Mesodermal cell (in vitro differentiated cells): Measurements from ENCODE around the gene VDR.

Experiments
- H3K27ac ChIP-seq: 2 replicates; pipeline ENCODE4 v1.7.0; 2013; ENCODE audit warnings: mild to moderate bottlenecking, low read depth, low read length, moderate library complexity; ENCODE audit not compliant: severe bottlenecking
- H3K36me3 ChIP-seq: 2 replicates; pipeline ENCODE4 v1.7.1; 2013; ENCODE audit warnings: mild to moderate bottlenecking, low read length, moderate library complexity; ENCODE audit not compliant: control insufficient read depth, insufficient read depth
- H3K4me1 ChIP-seq: one replicate; pipeline ENCODE4 v1.7.1; 2013; ENCODE audit warnings: mild to moderate bottlenecking, low read length; ENCODE audit not compliant: insufficient read depth, control insufficient read depth, poor library complexity, severe bottlenecking
- H3K4me3 ChIP-seq: 2 replicates; pipeline ENCODE4 v1.7.0; 2013; ENCODE audit warnings: low read length, control low read depth, mild to moderate bottlenecking; ENCODE audit not compliant: insufficient read depth, poor library complexity, severe bottlenecking; ENCODE audit errors: extremely low read depth
- H3K9me3 ChIP-seq: 2 replicates; pipeline ENCODE4 v1.7.1; 2013; ENCODE audit warnings: mild to moderate bottlenecking, low read length, moderate library complexity; ENCODE audit not compliant: control insufficient read depth
- WGBS, 2 experiments: methylation state at CpG; one replicate each; pipeline ENCODE4 v1.1.5; 2013; ENCODE audit warnings: missing lambda C conversion rate in 2 of 2; ENCODE audit not compliant: insufficient coverage in 2 of 2; 5-methylcytosine and 5-hydroxymethylcytosine counted together

VDR gene

GRCh38 chr12:47891356-47891755, 13.4 kb downstream of the VDR start:
- 100% methylated on average over 1 of the region's 3 CpGs for WGBS, 2 experiments
- Histone ChIP-seq H3K9me3 (no peaks in the 10 kb centered on the region), H3K4me1 (no peaks in the 10 kb centered on the region), H3K27ac (no peak overlapping the region), H3K36me3 (no peaks in the 10 kb centered on the region), H3K4me3 (no peak overlapping the region)

- no peak overlapping the region for H3K27ac ChIP-seq
- H3K9me3 ChIP-seq: no peaks in the 10 kb centered on the region
- peaks cover 10% of the 10 kb centered on the region for H3K4me1 ChIP-seq
- WGBS, 2 experiments: 89 to 100% methylated on average over 1 to 2 of the region's 4 CpGs
- H3K4me3 ChIP-seq: no peak overlapping the region
- H3K36me3 ChIP-seq: no peaks in the 10 kb centered on the region
Measured at GRCh38 chr12:47889040-47889439, 15.8 kb downstream of the VDR start.

GRCh38 chr12:47888153-47888819, 16.5 kb downstream of the VDR start:
- Histone ChIP-seq H3K4me1 (peaks cover 15% of the 10 kb centered on the region), H3K27ac (no peak overlapping the region), H3K9me3 (no peaks in the 10 kb centered on the region), H3K36me3 (no peaks in the 10 kb centered on the region), H3K4me3 (no peak overlapping the region)
- WGBS, 2 experiments: 89 to 100% methylated on average over 4 to 7 of the region's 9 CpGs

GRCh38 chr12:47887529-47887928, 17.3 kb downstream of the VDR start:
- peaks cover 22% of the 10 kb centered on the region for H3K4me1 ChIP-seq
- H3K4me3 ChIP-seq: no peak overlapping the region
- 95% methylated on average over 2 of the region's 3 CpGs; no CpG with 5 or more reads in 1 of the 2 experiments for WGBS, 2 experiments
- H3K9me3 ChIP-seq: no peaks in the 10 kb centered on the region
- no peaks in the 10 kb centered on the region for H3K36me3 ChIP-seq
- no peak overlapping the region for H3K27ac ChIP-seq

- H3K4me1 ChIP-seq: peaks cover 31% of the 10 kb centered on the region
- no peak overlapping the region for H3K4me3 ChIP-seq
- H3K27ac ChIP-seq: no peak overlapping the region
- WGBS, 2 experiments: 95 to 96% methylated on average over 8 to 9 of the region's 13 CpGs
- no peaks in the 10 kb centered on the region for H3K9me3 ChIP-seq
- H3K36me3 ChIP-seq: no peaks in the 10 kb centered on the region
Measured at GRCh38 chr12:47886510-47887240, 18.1 kb downstream of the VDR start.

GRCh38 chr12:47885566-47885965, 19.2 kb downstream of the VDR start:
- H3K4me1 ChIP-seq: peaks cover 32% of the 10 kb centered on the region
- WGBS, 2 experiments: 67 to 86% methylated on average over 2 of the region's 2 CpGs

GRCh38 chr12:47885012-47885501, 19.7 kb downstream of the VDR start:
- Histone ChIP-seq H3K36me3 (no peaks in the 10 kb centered on the region), H3K4me3 (no peak overlapping the region), H3K27ac (no peak overlapping the region), H3K9me3 (no peaks in the 10 kb centered on the region), H3K4me1 (peaks cover 32% of the 10 kb centered on the region)
- 77 to 87% methylated on average over 7 to 9 of the region's 10 CpGs for WGBS, 2 experiments

More at GRCh38 chr12:47885566-47885965, 19.2 kb downstream of the VDR start:
- Histone ChIP-seq H3K9me3 (no peaks in the 10 kb centered on the region), H3K36me3 (no peaks in the 10 kb centered on the region), H3K4me3 (no peak overlapping the region), H3K27ac (no peak overlapping the region)

- Histone ChIP-seq H3K9me3 (no peaks in the 10 kb centered on the region), H3K36me3 (no peaks in the 10 kb centered on the region)
- 20 to 43% methylated on average over 1 of the region's 3 CpGs for WGBS, 2 experiments
Measured at GRCh38 chr12:47884501-47884900, 20.3 kb downstream of the VDR start.

GRCh38 chr12:47883663-47884195, 21.1 kb downstream of the VDR start:
- Histone ChIP-seq H3K9me3 (no peaks in the 10 kb centered on the region), H3K4me1 (peaks cover 32% of the 10 kb centered on the region), H3K27ac (no peak overlapping the region), H3K36me3 (no peaks in the 10 kb centered on the region), H3K4me3 (no peak overlapping the region)
- 87 to 93% methylated on average over 2 to 4 of the region's 5 CpGs for WGBS, 2 experiments

More at GRCh38 chr12:47884501-47884900, 20.3 kb downstream of the VDR start:
- Histone ChIP-seq H3K27ac (no peak overlapping the region), H3K4me3 (no peak overlapping the region), H3K4me1 (peaks cover 32% of the 10 kb centered on the region)

GRCh38 chr12:47882781-47883546, 21.8 kb downstream of the VDR start:
- Histone ChIP-seq H3K36me3 (no peaks in the 10 kb centered on the region), H3K4me1 (peaks cover 32% of the 10 kb centered on the region), H3K9me3 (no peaks in the 10 kb centered on the region), H3K4me3 (no peak overlapping the region), H3K27ac (no peak overlapping the region)
- WGBS, 2 experiments: 84 to 91% methylated on average over 7 to 10 of the region's 16 CpGs
